SKM-1 (cell line): ENCODE measurements around the gene YIPF6.
"Not testable (repeated sequence)": the region's sequence is repeated elsewhere in the genome, so short reads cannot be mapped to it uniquely, and the experiment has no call there.

Source experiments
- DNase-seq: peaks from one replicate; lab custom pipeline; 2025; ENCODE audit not compliant: unreplicated experiment; lab: John Stamatoyannopoulos, UW

The YIPF6 gene

DNA sequence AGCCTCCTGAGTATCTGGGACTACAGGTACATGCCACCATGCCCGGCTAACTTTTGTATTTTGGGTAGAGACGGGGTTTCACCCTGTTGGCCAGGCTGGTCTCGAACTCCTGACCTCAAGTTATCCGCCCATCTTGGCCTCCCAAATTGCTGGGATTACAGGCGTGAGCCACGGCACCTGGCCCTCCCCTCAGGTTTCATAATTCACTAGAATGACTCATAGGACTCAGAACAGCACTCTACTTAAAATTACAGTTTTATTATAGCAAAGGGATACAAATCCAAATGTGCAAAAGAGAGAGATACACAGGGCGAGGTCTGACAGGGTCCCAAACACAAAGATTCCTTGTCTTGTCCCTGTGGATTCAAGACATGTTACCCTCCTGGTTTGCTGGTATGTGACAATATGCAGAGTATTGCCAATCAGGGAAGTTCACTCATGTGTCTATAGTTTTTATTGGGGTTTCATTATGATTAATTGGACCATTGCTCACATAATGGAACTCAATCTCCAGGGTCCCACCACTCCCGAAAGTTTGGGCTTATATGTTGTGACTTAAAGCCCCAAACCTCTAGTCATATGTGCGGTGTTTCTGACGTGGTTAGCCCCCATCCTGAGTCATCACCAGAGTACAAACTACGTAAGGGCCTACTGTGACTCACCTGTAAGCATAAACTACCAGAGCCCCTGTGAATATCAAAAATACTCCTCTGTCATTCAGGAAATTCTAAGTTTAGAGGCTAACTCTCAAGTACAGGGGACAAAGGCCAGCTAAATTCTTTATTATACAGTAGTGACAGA is 5.2 kb downstream of the YIPF6 start:
- no peak for DNase-seq

DNA sequence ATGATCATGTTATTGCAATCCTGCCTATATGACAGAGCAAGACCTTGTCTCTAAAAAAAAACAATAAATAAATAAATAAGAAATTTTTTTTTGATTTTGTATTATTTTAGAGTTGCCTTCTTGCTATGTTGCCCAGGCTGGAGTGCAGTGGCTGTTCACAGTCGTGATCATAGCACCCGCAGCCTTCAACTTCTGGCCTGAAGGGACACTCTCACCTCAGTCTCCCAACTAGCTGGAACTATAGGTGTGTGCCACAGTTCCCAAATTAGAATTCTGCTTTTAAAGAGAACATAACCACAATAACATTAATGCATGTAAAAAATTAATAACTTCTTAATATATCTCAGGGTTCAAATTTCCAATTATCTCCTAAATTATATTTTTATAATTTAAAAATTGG is 7.8 kb downstream of the YIPF6 start:
- no peak for DNase-seq

DNA sequence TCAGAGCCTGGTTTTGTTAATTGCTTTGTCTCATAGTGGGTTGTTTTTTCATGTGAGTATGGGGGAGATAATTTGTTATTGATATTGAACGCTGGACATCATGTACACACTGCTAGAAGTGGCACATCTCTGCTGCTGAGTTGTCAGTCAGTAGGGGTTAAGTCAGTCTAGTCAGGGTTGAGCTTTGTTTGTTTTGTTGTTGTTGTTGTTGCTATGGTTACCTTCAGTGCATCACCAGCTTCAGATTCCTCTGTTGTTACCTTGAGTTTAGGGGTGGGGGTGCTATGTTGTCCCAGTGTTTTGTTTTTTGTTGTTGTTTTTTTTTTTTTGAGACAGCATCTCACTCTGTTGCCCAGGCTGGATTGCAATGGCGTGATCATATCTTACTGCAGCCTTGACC is 9.9 kb downstream of the YIPF6 start:
- DNase-seq: no peak

DNA sequence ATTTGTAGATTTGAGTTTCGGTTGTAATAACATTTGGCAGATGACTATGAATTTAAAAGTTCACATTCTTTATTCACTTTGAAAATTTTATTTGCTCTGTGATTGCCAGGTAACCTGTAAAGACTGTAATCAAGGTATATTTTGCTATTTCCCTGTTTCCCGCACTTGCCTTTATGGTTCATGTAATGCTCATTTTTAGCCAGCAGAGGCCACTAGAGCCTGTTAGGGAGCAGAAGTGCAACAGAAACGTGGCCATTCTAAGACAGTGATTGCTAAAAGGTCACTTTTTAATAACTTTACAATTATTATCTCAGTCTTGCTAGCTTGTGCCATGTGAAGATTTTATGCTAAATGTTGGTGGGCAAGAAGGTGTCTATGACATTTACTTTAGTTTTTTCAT is 12.4 kb downstream of the YIPF6 start:
- no peak for DNase-seq

DNA sequence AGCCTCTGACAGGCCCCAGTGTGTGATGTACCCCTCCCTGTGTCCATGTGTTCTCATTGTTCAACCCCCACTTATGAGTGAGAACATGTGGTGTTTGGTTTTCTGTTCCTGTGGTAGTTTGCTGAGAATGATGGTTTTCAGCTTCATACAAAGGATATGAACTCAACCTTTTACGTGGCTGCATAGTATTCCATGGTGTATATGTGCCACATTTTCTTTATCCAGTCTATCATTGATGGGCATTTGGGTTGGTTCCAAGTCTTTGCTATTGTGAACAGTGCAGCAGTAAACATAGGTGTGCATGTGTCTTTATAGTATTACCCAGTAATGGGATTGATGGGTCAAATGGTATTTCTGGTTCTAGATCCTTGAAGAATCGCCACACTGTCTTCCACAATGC is 25.8 kb downstream of the YIPF6 start:
- not testable (repeated sequence) for DNase-seq

DNA sequence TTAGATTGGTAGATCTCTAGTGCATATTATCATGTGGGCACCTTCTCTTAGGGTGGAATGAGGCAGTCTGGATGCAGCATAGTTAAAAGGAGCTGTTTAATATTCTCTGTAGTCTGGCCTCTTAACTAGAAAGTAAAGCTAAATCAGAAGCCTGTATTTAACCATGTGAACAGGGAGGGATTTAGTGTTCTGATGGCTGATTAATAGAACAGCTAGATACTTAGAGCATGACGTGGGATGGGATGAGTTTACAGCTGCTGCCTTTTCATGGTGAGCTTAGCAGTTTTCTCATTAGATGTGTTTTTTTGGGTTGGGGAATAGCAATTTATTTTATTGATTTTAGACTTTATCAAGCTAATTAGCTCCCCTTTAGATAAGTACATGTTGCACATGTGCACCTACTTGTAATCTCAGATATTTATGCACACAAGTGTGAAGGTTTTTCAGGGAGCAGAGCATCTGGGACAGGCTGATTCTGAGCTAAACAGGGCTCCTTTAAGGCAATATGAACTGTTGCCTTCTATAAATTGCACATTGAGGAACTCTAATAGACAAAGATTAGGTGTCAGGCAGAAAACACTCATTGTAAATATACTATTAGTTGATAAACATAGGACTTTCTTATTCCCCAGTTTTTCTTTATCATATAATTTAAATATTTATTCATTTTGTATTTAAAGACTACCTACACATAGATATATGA is 34.1 kb downstream of the YIPF6 start:
- DNase-seq: no peak

DNA sequence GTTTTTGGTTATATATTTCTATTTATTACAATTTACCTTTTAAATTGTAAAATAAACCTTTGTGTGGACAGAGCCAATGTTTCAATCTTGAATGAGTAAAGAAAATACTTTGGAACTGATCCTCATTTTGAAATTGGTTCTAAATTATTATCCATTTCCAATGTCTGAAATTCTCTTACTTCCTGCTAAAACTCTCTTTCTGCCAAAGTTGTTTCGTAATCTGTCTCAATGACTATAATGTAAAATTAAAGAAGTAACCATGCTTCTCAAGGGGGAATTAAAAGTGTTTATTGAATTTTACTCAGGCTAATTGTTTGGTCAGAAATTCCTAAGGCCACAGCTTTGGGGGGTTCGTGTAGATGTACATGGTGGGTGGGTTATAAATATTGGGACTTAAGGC is 34.8 kb downstream of the YIPF6 start:
- DNase-seq: no peak

DNA sequence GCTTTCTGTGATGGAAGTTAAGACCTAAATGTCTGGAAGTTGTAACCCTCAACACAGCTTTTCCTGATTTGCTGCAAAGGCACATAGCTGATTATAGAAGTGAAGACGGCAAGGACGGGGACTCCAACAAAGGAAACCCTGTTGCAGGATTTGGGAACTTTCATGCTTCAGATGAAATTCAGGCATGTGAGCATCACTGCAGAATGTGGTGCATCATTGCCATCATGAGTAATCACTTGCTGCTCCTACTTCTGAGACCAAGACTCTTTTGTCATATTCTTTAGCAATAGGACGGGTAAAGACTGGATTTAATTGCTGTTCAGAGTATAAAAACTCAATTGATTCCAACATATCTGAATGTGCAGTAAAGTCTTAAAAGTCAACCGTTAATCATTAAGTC is 35.8 kb downstream of the YIPF6 start:
- no peak for DNase-seq

DNA sequence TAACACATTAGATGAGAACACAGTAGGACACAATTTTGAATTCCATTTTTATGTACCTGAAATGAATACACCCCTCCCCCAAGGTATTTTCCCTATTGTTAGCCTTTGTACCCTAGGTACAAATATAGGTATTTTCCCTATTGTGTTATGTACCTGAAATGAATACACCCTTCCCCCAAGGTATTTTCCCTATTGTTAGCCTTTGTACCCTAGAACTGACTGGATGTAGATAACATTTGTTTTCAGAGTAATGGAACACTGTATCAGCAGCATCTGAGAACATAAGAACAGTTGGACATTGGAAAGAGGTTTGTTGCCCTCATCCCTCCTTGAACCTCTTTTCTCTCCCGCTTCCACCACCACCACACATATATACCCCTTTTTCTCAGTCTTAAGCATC is 37.6 kb downstream of the YIPF6 start:
- no peak for DNase-seq

DNA sequence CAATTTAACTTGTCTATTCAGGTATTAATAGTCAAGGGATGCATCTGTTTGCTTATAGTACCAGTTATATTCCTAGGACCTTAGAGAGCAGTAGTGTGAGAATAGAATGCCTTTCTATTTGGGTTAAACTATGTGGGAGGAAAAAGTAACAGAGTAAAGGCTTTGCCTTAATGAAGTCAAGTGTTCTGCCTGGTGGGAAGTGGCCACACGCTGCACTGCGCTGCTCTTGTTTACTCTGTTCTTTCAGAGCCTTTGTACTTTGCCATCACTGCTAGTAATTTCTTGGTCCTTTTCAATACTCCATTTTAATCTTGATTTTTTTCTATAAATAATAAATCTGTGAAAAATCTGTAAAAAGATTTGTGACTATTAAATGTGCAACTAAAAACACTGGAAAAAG is 38.0 kb downstream of the YIPF6 start:
- no peak for DNase-seq

DNA sequence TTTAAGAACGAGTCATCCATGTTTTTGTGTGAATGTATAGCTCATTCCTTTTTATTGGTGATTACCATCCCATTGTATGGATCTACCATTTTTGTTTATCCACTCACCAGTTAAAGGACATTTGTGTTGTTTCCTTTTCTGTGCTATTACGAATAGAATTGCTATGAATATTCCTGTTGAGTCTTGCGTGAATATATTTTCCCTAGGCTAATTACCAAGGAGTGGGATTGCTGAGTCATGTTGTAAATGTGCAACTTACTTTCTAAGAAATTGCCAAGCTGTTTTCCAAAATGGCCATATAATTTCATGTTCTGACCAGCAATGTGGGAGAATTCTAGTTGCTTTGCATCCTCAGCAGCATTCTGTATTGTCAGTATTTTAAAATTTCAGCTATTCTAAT is 51.3 kb downstream of the YIPF6 start:
- DNase-seq: no peak

DNA sequence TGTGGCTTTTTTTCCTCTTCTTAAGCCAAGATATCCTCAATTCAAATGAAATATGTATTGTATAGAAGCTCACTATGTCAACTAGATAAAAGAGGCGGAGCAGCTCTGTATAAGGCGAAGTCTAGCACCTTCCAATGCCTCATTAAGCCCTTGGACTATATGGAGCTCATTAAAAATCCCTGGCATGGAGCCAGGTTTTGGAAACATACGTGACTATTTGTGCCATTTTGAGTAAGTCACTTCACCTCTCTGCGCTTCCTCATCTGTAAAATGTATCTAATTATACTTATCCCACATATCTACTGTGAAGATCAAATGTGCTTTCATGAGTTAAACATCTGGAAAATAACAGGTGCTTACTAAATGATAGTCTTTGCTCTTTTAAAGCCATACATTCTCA is 57.2 kb downstream of the YIPF6 start:
- no peak for DNase-seq

DNA sequence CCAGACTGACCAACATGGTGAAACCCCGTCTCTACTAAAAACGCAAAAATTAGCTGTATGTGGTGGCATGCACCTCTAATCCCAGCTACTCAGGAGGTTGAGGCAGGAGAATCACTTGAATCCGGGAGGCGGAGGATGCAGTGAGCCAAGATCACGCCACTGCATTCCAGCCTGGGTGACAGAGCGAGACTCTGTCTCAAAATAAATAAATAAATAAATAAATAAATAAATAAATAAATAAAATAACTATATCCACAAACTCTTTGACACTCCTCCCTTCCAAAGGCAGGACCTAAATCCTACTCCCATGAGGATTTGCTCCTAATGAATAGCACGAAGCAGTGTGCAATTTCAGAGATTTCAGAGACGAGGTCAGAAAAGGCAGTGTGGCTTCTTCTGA is 58.3 kb downstream of the YIPF6 start:
- not testable (repeated sequence) for DNase-seq

DNA sequence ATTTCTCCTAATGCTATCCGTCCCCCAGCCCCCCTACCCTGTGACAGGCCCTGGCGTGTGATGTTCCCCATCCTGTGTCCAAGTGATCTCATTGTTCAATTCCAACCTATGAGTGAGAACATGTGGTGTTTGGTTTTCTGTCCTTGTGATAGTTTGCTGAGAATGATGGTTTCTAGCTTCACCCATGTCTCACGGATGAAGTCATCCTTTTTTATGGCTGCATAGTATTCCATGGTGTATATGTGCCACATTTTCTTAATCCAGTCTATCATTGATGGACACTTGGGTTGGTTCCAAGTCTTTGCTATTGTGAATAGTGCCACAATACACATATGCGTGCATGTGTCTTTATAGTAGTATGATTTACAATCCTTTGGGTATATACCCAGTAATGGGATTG is 61.1 kb downstream of the YIPF6 start:
- not testable (repeated sequence) for DNase-seq

DNA sequence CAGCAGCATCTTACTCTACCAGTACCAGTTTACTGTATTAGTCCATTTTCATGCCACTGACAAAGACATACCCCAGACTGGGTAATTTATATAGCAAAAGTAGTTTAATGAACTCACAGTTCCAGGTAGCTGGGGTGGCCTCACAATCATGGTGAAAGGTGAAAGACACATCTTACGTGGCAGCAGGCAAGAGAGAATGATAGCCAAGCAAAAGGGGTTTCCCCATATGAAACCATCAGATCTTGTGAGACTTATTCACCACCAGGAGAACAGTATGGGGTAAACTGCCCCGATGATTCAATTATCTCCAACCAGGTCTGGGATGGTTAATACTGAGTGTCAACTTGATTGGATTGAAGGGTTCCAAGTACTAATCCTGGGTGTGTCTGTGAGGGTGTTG is 69.3 kb downstream of the YIPF6 start:
- DNase-seq: no peak

DNA sequence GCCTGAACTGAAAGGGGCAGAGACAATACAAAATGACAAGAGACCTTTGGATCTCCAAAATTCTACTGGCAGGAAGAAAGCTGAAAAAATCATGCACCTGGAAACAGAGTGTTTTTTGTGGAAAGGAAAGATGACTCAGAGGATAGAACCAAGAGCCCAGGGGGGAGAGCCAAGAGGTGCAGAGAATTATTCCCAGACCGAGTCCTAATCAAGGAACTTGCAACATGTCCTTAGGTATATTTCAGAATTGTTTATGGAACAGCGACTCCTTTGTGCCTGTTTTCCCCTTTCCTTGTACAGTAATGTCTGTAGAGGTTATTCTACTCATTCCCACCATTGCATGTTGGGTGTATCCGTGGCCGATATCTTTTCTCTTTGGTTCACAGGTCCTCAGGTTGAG is 71.7 kb downstream of the YIPF6 start:
- no peak for DNase-seq

DNA sequence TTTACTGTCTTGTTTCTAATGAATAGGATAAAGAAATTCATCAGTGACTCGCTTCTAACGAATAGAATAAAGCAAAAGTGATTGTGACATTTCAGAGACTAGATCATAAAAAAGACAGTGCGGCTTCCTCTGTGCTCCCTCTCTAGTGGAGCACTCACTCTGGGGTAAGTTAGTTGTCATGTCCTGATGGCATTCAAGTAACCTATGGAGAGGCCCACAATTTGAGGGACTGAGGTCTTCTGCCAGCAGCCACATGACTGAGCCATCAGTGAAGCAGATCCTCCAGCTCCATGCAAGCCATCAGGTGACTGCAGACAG is 72.4 kb downstream of the YIPF6 start:
- no peak for DNase-seq

DNA sequence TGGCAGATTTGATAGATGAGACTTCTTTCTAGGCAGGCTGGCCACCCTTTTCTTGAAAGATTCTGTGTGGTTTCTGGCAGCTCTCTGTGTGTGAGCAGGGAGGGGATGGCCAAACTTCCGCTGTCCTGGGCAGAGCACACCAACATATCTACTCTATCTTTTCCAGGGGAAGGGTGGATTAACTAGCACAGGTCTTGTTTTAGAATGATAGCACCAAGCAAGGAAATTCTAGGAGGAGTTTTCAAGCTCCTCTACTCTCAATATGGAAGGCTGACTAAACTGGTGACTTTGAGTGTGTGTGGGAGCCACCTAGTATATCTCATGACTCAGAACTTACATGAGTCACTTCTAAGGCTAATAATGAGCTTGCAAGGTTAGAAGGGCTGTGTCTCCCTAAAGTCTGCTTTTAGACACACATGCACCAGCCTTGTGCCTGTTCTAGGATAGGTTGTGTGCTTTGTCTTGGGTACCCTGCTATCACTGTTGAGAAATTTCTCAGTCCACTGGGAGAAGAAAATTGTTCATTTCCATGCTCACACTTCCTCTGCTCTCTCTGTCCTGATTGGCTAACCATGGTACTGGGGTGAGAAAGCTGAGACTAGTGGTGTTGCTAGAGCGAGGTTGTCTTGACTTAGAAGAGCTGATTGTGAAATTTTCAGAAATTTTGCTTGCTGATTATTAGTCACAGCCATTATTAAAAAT is 72.9 kb downstream of the YIPF6 start:
- DNase-seq: no peak

DNA sequence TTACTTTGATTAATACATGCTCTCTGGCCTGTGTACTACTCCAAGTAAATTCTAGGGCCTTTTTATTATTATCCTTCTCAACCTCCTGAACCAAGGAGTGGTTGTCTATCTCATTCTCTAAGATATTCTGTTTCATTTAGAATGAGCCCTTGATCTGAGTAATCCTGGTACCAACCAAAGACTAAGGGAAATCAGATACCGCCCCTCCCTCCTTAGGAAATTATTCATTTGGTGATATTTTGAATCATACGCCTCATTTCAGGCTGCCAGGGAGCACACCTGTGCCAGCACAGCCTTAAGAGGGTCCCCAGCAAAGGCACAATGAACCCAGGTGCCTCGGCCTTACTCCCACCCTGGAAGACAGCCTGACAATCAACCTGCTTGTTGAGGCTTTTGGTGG is 75.4 kb downstream of the YIPF6 start:
- no peak for DNase-seq

DNA sequence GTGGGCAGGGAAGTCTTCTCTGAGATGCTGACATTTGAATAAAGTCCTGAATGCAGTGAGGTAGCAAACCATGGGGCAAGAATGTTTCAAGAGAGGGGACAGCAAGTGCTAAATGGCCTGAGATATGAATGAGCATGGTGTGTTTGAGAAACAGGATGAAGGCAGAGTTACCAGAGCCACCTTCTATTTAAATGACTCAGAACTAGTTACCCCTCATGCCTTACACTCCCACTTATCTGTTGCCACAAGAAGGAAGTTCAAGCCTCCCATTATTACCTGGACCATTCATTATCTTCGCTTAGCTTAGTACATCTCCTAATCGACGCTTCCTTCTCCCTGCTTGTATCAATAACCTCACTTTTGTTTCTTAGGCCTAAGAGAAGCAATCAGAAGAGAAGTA is 81.0 kb downstream of the YIPF6 start:
- DNase-seq: no peak

DNA sequence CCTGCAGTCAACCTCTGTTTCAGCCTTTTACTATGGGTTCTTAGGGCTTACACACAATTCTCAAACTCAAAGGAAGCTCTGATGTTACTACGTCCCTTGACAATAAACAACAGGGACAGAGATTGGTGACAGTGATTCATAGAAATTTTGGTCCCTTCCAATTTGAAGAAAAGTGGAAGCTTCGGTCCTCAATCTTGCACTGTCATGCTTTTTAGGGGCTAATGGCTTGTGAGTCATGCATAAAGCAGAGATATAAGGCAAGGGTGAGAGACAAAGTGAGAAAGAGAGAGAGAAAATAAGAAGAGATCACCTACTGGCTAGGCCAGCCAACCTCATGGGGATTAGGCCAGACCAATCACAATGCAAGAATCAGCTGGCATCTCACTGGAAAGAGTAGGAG is 85.4 kb downstream of the YIPF6 start:
- no peak for DNase-seq
